Activated naive CD8-positive, alpha-beta T cell treated with anti-CD3 and anti-CD28 coated beads, Interleukin-2, amount 50 U/mL, for 24 hours (primary cell): ENCODE measurements around the gene SRCAP.
A peak's percentile ranks its signal among the peaks of the same experiment; 100 is the strongest.

Experiments
- ATAC-seq: fragments of 150-1000 bp; cut with Tn5 transposase; one replicate; pipeline ENCODE4 v1.10.0; 2021
- DNase-seq: peaks from one replicate; pipeline ENCODE4 v3.0.0; 2021
- H3K27ac Mint-ChIP-seq: one replicate; pipeline ENCODE4 v1.8.0; 2021; ENCODE audit warnings: mild to moderate bottlenecking, mixed read lengths
- H3K27me3 Mint-ChIP-seq: one replicate; pipeline ENCODE4 v1.8.0; 2021; ENCODE audit warnings: mixed read lengths
- H3K36me3 Mint-ChIP-seq: one replicate; pipeline ENCODE4 v1.8.0; 2021; ENCODE audit warnings: low read depth, mixed read lengths
- H3K4me1 Mint-ChIP-seq: one replicate; pipeline ENCODE4 v1.8.0; 2021; ENCODE audit warnings: mixed read lengths
- H3K4me3 Mint-ChIP-seq: one replicate; pipeline ENCODE4 v1.8.0; 2021; ENCODE audit warnings: mild to moderate bottlenecking, moderate library complexity, mixed read lengths
- H3K9me3 Mint-ChIP-seq: one replicate; pipeline ENCODE4 v1.8.0; 2021; ENCODE audit warnings: mixed read lengths

The SRCAP gene

DNA sequence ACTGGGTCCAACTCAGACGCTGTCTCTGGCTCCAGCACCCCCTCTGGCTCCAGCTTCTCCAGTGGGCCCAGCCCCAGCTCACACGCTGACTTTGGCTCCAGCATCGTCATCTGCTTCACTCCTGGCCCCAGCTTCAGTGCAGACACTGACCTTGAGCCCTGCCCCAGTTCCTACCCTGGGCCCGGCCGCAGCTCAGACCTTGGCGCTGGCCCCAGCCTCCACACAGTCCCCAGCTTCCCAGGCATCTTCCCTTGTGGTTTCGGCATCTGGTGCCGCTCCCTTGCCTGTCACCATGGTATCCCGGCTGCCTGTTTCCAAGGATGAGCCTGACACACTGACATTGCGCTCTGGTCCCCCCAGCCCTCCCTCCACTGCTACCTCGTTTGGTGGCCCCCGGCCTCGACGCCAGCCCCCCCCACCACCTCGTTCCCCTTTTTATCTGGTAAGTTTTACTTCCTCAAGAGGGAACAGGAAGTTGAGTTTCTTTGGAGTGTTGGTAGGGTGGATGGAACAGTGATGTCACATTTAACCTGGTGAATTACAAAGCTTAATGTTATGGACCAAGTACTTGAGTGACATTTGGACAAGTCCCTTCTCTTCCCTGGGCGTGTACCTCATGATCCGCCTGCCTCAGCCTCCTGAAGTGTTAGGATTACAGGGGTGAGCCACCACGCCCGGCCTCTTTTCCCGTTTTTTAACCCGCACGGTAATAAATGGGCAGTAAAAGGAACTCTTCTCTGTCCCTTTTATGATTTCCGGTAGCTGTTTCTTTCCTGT lies 25.9 kb downstream of the SRCAP start:
- no peak overlapping the region for H3K4me3 Mint-ChIP-seq
- ATAC-seq (no peak), DNase-seq (no peak)
- H3K36me3 Mint-ChIP-seq: peaks cover 67% of the 10 kb centered on the region
- H3K27me3 Mint-ChIP-seq: no peaks in the 10 kb centered on the region
- H3K9me3 Mint-ChIP-seq: no peaks in the 10 kb centered on the region
- no peak overlapping the region for H3K27ac Mint-ChIP-seq
- peaks cover 2% of the 10 kb centered on the region for H3K4me1 Mint-ChIP-seq

DNA sequence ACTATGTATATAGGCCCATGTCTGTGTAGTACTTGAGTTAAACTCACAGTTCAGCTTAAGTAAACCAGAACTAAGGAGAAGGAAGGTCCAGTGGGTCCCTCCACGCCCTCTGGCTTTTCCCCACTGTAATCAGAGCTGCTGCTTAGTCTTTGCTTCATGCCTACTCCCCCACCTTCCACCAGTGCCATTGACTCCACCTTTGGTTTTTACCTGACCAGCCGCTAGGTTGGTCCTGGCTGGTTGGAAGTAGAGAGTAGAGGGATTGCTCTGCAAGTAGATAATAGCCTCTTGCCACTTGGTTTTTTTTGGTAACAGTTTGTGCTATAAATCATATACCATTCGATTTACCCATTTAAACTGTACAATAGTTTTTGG lies 26.4 kb downstream of the SRCAP start:
- ATAC-seq (no peak), DNase-seq (no peak)
- Mint-ChIP-seq H3K4me1 (peaks cover 2% of the 10 kb centered on the region), H3K9me3 (no peaks in the 10 kb centered on the region), H3K27me3 (no peaks in the 10 kb centered on the region), H3K4me3 (no peak overlapping the region), H3K27ac (no peak overlapping the region), H3K36me3 (peaks cover 67% of the 10 kb centered on the region)

DNA sequence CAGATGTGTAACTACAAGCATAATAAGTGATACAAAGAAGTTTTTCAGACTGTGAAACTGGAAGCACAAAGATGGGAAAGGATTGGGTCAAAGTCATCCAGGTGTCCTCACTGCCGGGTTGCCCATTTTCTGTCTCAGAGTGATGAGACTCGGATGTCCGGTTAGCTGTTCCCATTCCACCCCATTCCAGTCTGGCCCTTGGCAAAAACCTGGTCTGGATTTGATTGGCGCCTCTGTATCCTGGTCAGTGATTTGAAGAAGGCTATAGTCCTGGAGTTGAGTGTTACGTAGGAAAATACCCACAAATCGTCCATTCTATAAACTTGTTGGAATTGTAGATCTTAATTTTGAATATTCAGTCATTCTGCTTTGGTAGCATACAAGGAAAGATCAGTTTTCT lies 29.4 kb downstream of the SRCAP start:
- no peak overlapping the region for H3K27ac Mint-ChIP-seq
- DNase-seq: no peak
- ATAC-seq: no peak
- H3K4me3 Mint-ChIP-seq: no peak overlapping the region
- no peaks in the 10 kb centered on the region for H3K27me3 Mint-ChIP-seq
- H3K9me3 Mint-ChIP-seq: no peaks in the 10 kb centered on the region
- H3K4me1 Mint-ChIP-seq: peaks cover 2% of the 10 kb centered on the region
- peaks cover 57% of the 10 kb centered on the region for H3K36me3 Mint-ChIP-seq

DNA sequence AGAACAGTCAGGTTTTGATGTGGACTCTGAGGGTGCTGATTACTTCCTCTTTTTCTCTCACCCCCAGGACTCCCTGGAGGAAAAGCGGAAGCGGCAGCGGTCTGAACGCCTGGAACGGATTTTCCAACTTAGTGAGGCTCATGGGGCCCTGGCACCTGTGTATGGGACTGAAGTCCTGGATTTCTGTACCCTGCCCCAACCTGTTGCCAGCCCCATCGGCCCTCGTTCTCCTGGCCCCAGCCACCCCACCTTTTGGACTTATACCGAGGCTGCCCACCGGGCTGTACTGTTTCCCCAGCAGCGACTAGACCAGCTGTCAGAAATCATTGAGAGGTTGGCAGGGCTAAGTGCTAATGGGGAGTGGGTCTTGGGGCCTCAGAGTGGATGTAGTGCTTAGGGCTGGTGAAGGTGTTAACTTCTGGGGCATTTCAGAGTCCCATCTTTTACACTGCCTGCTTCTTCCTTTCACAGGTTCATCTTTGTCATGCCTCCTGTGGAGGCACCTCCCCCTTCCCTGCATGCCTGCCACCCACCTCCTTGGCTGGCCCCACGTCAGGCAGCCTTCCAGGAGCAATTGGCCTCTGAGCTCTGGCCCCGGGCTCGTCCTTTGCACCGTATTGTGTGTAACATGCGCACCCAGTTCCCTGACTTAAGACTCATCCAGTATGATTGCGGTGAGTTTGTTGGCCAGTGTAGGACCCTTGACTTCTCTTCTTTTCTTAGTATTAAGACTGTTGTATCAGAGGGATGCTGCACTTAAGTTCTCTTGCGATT lies 30.1 kb downstream of the SRCAP start:
- Mint-ChIP-seq H3K4me3 (no peak overlapping the region), H3K27ac (no peak overlapping the region), H3K9me3 (no peaks in the 10 kb centered on the region), H3K27me3 (no peaks in the 10 kb centered on the region), H3K4me1 (peaks cover 2% of the 10 kb centered on the region), H3K36me3 (peaks cover 53% of the 10 kb centered on the region)
- no peak for ATAC-seq
- no peak for DNase-seq

DNA sequence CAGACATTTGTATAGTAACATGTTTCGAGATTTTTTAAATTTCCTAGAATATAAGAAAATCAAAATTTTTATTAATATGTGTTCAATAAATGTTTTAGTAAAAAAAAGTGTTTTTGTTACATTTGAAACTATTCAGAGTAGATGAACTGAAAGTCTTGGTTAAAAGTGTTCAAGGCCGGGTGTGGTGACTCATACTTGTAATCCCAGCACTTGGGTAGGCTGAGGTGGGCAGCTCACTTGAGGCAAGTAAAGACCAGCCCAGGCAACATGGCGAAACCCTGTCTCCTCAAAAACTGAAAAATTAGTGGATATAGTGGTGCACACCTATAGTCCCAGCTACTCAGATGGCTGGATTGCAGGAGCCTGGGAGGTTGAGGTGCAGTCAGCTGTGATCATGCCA lies 32.4 kb downstream of the SRCAP start:
- DNase-seq (no peak), ATAC-seq (peak; percentile 34)
- Mint-ChIP-seq H3K27ac (no peak overlapping the region), H3K4me3 (no peak overlapping the region), H3K36me3 (peaks cover 54% of the 10 kb centered on the region), H3K4me1 (peaks cover 2% of the 10 kb centered on the region), H3K9me3 (no peaks in the 10 kb centered on the region), H3K27me3 (no peaks in the 10 kb centered on the region)

DNA sequence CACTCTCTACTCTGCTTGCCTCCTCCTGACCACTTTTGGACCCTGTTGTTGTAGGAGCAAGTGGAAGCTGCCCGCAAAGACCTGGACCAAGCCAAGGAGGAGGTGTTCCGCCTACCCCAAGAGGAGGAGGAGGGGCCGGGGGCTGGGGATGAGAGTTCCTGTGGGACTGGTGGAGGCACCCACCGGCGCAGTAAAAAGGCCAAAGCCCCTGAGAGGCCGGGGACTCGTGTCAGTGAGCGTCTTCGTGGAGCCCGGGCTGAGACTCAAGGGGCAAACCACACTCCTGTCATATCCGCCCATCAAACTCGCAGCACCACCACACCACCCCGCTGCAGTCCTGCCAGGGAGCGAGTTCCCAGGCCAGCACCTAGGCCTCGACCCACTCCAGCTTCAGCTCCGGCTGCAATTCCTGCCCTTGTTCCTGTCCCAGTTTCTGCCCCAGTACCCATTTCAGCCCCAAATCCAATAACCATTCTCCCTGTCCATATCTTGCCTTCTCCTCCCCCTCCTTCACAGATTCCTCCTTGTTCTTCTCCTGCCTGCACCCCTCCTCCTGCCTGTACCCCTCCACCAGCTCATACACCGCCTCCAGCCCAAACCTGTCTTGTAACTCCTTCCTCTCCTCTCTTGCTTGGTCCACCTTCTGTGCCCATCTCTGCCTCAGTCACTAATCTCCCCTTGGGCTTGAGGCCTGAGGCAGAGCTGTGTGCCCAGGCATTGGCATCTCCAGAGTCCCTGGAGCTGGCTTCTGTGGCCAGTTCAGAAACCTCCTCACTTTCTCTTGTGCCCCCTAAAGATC lies 38.2 kb downstream of the SRCAP start:
- H3K36me3 Mint-ChIP-seq: peaks cover 55% of the 10 kb centered on the region
- ATAC-seq (no peak), DNase-seq (no peak)
- no peaks in the 10 kb centered on the region for H3K9me3 Mint-ChIP-seq
- no peak overlapping the region for H3K4me3 Mint-ChIP-seq
- no peak overlapping the region for H3K27ac Mint-ChIP-seq
- H3K4me1 Mint-ChIP-seq: peaks cover 13% of the 10 kb centered on the region
- H3K27me3 Mint-ChIP-seq: no peaks in the 10 kb centered on the region

DNA sequence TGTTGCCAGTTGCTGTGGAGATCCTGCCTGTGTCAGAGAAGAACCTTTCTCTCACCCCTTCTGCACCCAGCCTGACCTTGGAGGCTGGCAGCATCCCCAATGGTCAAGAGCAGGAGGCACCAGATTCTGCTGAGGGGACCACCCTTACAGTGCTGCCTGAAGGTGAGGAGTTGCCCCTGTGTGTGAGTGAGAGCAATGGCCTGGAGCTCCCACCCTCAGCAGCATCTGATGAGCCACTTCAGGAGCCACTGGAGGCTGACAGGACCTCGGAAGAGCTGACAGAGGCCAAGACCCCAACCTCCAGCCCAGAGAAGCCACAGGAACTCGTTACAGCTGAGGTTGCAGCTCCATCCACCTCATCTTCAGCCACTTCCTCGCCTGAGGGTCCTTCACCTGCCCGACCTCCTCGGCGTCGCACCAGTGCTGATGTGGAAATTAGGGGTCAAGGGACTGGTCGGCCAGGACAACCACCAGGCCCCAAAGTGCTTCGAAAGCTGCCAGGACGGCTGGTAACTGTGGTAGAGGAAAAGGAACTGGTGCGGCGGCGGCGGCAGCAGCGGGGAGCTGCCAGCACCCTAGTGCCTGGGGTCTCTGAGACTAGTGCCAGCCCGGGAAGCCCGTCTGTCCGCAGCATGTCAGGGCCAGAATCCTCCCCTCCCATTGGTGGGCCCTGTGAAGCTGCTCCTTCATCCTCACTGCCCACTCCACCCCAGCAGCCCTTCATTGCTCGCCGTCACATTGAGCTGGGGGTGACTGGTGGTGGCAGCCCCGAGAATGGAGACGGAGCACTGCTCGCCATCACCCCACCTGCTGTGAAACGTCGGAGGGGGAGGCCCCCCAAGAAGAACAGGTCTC lies 39.0 kb downstream of the SRCAP start:
- no peaks in the 10 kb centered on the region for H3K9me3 Mint-ChIP-seq
- peaks cover 51% of the 10 kb centered on the region for H3K36me3 Mint-ChIP-seq
- ATAC-seq (no peak), DNase-seq (no peak)
- no peaks in the 10 kb centered on the region for H3K27me3 Mint-ChIP-seq
- peaks cover 13% of the 10 kb centered on the region for H3K4me1 Mint-ChIP-seq
- H3K4me3 Mint-ChIP-seq: no peak overlapping the region
- no peak overlapping the region for H3K27ac Mint-ChIP-seq

DNA sequence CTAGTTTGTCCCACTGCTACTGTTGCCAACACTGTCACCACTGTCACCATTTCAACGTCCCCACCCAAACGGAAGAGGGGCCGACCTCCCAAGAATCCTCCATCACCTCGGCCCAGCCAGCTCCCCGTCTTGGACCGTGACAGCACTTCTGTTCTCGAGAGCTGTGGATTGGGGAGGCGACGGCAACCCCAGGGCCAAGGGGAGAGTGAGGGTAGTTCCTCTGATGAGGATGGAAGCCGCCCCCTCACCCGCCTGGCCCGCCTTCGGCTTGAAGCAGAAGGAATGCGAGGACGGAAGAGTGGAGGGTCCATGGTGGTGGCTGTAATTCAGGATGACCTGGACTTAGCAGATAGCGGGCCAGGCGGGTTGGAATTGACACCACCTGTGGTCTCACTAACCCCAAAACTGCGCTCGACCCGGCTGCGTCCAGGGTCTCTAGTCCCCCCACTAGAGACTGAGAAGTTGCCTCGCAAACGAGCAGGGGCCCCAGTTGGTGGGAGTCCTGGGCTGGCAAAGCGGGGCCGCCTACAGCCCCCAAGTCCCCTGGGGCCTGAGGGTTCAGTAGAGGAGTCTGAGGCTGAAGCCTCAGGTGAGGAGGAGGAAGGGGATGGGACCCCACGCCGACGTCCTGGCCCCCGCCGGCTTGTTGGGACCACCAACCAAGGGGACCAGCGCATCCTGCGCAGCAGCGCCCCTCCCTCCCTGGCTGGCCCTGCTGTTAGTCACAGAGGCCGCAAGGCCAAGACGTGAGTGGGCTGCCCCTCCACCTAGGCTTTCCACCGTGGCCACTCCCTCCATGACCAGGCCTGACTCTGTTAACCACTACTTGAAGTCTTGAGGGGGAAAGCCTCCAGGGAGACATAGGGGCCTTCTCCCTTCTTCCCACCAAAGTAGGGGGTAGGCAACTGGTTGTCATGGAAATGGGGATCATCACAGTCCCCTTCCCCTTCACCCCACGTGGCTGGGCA lies 40.3 kb downstream of the SRCAP start:
- Mint-ChIP-seq H3K4me3 (no peak overlapping the region), H3K36me3 (peaks cover 49% of the 10 kb centered on the region), H3K27ac (no peak overlapping the region), H3K9me3 (no peaks in the 10 kb centered on the region), H3K27me3 (no peaks in the 10 kb centered on the region), H3K4me1 (peaks cover 13% of the 10 kb centered on the region)
- ATAC-seq: no peak
- DNase-seq: no peak

DNA sequence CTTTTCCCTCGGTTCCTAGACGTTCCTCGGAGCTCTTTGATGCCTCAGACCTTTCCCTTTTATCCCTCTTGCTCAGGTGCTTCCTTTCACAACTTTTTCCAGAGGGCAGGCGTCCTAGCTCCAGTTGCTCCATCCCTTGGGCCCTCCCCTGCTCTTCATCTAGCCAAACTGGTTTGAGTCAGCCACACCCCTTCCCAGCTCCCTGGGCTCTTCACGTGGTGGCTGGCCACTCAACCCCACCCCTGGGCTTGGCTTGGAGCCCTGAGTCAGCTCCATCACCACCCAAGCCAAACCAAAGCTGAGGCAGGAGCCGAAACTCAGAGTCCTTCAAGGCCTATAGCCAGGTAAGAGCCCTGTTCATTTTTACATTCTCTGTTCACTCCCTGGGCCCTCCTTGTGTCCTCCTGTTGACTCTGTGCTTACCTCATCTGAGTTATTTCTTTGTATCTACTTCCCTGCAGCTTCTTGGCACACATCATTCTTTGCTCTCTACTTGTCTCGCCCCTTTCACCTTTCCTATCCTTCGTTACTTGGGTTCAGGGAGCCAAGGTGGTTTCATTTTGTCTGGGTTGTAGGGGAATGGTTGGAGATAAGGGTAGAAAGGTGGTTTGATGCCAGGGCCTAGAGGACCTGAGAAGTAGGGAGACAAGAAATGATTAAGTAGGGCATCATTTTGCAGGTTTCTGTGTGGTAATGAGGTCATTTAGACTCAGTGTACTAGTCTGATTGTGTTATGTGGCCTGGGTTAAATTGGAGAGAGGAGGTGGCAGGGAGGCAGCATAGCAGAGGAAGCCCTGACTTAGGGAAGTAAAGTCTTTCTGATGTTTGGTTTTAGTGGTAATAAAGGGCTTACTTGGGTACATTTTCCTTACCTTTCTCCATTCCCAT lies 41.6 kb downstream of the SRCAP start:
- no peak overlapping the region for H3K4me3 Mint-ChIP-seq
- DNase-seq (no peak), ATAC-seq (peak; percentile 54)
- no peaks in the 10 kb centered on the region for H3K27me3 Mint-ChIP-seq
- H3K36me3 Mint-ChIP-seq: peaks cover 46% of the 10 kb centered on the region
- H3K9me3 Mint-ChIP-seq: no peaks in the 10 kb centered on the region
- H3K4me1 Mint-ChIP-seq: peaks cover 13% of the 10 kb centered on the region
- peak overlapping the region; percentile 40 for H3K27ac Mint-ChIP-seq

DNA sequence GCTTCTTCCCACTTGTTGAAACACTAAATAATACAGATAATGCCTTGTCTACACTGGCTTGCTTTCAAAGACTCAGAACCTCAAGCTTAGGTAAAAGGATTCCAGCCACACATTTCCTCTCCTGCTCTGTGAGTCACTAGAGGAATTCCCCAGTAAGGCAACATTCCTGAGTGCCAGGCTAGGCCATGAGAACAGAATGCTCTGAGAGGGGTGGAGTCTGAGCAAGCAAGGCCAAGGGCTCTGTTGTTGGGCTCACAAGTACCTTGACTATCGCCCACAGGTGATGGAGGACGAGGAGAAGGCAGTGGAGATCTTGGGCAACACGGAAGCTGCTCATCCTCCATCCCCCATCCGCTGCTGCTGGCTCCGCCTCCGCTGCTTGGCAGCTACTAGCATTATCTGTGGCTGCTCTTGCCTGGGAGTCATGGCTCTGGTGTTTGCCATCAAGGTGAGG lies 42.5 kb downstream of the SRCAP start:
- DNase-seq (no peak), ATAC-seq (no peak)
- Mint-ChIP-seq H3K36me3 (peaks cover 39% of the 10 kb centered on the region), H3K4me1 (peaks cover 13% of the 10 kb centered on the region), H3K9me3 (no peaks in the 10 kb centered on the region), H3K4me3 (no peak overlapping the region), H3K27ac (no peak overlapping the region), H3K27me3 (no peaks in the 10 kb centered on the region)

DNA sequence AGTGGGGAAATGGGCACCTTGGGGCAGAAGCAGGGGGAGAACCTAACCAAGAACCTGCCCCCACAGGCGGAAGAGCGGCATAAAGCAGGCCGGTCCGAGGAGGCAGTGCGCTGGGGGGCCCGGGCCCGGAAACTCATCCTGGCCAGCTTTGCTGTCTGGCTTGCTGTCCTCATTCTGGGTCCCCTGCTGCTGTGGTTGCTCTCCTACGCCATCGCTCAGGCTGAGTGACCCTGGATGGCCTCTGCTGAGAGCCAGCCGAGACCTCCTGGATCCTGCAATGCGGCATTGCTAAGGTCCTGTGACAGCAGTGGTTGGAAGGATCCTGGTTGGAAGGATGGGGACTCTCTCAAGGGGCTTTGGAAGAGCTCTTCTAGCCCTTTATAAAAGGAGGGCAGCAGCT lies 44.7 kb downstream of the SRCAP start:
- H3K27ac Mint-ChIP-seq: peak overlapping the region; percentile 17
- no peaks in the 10 kb centered on the region for H3K9me3 Mint-ChIP-seq
- H3K36me3 Mint-ChIP-seq: peaks cover 31% of the 10 kb centered on the region
- no peak overlapping the region for H3K4me3 Mint-ChIP-seq
- ATAC-seq (no peak), DNase-seq (no peak)
- peaks cover 26% of the 10 kb centered on the region for H3K4me1 Mint-ChIP-seq
- H3K27me3 Mint-ChIP-seq: no peaks in the 10 kb centered on the region

DNA sequence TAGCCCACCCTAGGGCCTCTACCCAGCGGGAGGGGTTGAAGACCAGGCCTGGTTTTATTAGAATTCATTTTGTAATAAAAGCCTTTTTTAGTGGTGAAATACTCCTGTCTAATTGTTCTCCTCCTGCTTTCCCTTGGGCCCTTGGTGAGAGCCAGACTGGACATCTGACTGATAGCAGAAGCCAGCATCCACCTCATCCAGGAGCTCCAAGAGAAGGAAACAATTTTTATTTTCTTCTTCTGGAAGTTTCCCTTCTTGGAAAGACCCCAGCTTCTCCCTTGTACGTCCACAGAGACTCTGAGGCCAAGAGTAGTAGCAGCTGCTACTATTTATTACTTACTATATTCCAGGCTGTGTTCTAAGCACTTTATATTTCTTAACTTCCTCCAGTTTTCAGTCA lies 45.2 kb downstream of the SRCAP start:
- no peak for DNase-seq
- Mint-ChIP-seq H3K4me3 (no peak overlapping the region), H3K27me3 (no peaks in the 10 kb centered on the region), H3K36me3 (peaks cover 31% of the 10 kb centered on the region), H3K4me1 (peaks cover 27% of the 10 kb centered on the region), H3K27ac (no peak overlapping the region), H3K9me3 (no peaks in the 10 kb centered on the region)
- no peak for ATAC-seq
